Measurements from ENCODE around the gene WIPI1.

Gene WIPI1

GRCh38 chr17:68440526-68440925, 16.8 kb downstream of the WIPI1 start:
- Mint-ChIP-seq H3K4me3 (no peak overlapping the region), H3K4me1 (peaks cover 36% of the 10 kb centered on the region), H3K36me3 (ENCODE audit: low read depth) (peaks cover 15% of the 10 kb centered on the region), H3K9me3 (no peaks in the 10 kb centered on the region), H3K27ac (peak overlapping the region; percentile 87 to 96 (median 89)), H3K27me3 (ENCODE audit: low read depth) (peaks cover 2% of the 10 kb centered on the region)
- TF ChIP-seq, protein P1, sequence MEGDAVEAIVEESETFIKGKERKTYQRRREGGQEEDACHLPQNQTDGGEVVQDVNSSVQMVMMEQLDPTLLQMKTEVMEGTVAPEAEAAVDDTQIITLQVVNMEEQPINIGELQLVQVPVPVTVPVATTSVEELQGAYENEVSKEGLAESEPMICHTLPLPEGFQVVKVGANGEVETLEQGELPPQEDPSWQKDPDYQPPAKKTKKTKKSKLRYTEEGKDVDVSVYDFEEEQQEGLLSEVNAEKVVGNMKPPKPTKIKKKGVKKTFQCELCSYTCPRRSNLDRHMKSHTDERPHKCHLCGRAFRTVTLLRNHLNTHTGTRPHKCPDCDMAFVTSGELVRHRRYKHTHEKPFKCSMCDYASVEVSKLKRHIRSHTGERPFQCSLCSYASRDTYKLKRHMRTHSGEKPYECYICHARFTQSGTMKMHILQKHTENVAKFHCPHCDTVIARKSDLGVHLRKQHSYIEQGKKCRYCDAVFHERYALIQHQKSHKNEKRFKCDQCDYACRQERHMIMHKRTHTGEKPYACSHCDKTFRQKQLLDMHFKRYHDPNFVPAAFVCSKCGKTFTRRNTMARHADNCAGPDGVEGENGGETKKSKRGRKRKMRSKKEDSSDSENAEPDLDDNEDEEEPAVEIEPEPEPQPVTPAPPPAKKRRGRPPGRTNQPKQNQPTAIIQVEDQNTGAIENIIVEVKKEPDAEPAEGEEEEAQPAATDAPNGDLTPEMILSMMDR (IDR thresholded peaks at IDR 0.05; ENCODE audit: unreplicated experiment in 3 of 3): no peak

- TF ChIP-seq, protein P1 (IDR thresholded peaks at IDR 0.05; ENCODE audit: unreplicated experiment in 3 of 3): no peak
- Mint-ChIP-seq H3K4me3 (no peak overlapping the region), H3K27me3 (ENCODE audit: low read depth) (no peaks in the 10 kb centered on the region), H3K4me1 (peaks cover 32% of the 10 kb centered on the region), H3K9me3 (no peaks in the 10 kb centered on the region), H3K36me3 (ENCODE audit: low read depth) (peaks cover 19% of the 10 kb centered on the region), H3K27ac (peak overlapping the region; percentile 23 to 68 (median 46))
Measured at GRCh38 chr17:68439656-68440290, 17.5 kb downstream of the WIPI1 start.

DNA sequence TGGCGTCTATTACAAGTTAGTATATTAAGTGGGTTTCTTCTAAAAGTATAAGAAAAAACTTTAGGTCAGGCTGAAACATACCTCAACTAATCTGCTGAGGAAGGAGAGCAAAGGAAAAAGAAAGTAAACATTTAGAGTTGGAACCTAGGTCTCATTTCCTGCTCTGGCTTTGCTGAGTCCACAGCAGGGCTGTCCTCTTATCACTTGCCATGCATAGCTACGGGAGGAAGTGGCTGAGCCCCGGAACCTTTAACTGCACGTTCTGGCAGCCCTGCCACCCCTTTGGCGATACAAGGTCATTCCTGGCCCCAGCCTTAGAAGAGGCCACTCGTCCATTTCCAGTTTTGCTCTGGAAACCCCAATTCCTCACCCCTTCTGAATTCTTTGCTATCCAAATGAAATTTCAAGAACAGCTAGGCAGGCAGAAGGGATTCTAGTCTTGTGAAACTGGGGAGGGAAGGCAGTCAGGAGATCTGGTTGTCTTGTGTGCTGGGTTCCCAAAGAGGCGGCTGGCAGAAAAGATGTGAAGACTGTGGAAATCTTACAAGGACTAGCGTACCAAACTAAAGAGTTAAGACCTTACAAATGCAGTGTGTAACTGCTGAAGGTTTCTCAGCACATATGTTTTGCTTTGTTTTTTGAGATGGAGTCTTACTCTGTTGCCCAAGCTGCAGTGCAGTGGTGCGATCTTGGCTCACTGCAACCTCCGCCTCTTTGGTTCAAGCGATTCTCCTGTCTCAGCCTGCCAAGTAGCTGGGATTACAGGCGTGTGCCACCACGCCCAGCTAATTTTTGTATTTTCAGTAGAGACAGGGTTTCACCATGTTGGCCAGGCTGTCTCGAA, 19.1 kb downstream of the WIPI1 start:
- Mint-ChIP-seq H3K27ac (no peak overlapping the region), H3K36me3 (ENCODE audit: low read depth) (peaks cover 17% of the 10 kb centered on the region), H3K9me3 (no peaks in the 10 kb centered on the region), H3K27me3 (ENCODE audit: low read depth) (no peaks in the 10 kb centered on the region), H3K4me3 (no peak overlapping the region), H3K4me1 (peaks cover 20% of the 10 kb centered on the region)
- TF ChIP-seq, protein P1 (IDR thresholded peaks at IDR 0.05; ENCODE audit: unreplicated experiment in 3 of 3): no peak

GRCh38 chr17:68435876-68436842, 21.1 kb downstream of the WIPI1 start:
- Mint-ChIP-seq H3K4me1 (peaks cover 13% of the 10 kb centered on the region), H3K36me3 (ENCODE audit: low read depth) (peaks cover 25% of the 10 kb centered on the region), H3K9me3 (no peaks in the 10 kb centered on the region), H3K27me3 (ENCODE audit: low read depth) (no peaks in the 10 kb centered on the region), H3K4me3 (no peak overlapping the region), H3K27ac (no peak overlapping the region)
- TF ChIP-seq, protein P1 (IDR thresholded peaks at IDR 0.05; ENCODE audit: unreplicated experiment in 3 of 3): peak; percentile 77 to 88 (median 82)

DNA sequence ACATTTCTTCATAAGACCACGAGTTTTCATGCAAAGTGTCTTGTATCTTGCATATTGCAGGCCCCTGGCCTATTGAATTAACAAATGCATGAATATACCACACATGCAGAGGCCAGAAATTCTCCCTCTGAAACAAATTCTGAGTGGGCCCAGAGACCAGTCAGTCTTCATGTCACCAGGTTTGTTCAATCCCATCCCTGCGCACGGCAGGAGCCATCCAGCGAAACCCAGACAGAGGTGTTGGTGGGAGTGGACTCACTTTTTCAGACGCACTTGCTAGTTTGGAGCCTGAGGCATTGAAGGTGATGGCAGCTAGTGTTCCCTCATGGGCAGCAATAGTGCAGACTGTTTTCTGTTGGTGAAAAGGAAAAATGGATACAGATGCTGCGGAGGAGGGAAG, 21.9 kb downstream of the WIPI1 start:
- TF ChIP-seq, protein P1 (IDR thresholded peaks at IDR 0.05; ENCODE audit: unreplicated experiment in 3 of 3): no peak
- no peaks in the 10 kb centered on the region for H3K27me3 Mint-ChIP-seq (ENCODE audit: low read depth)
- no peak overlapping the region for H3K4me3 Mint-ChIP-seq
- peaks cover 6% of the 10 kb centered on the region for H3K4me1 Mint-ChIP-seq
- no peak overlapping the region for H3K27ac Mint-ChIP-seq
- H3K36me3 Mint-ChIP-seq (ENCODE audit: low read depth): peaks cover 30% of the 10 kb centered on the region
- H3K9me3 Mint-ChIP-seq: no peaks in the 10 kb centered on the region
